Stimulated activated CD4-positive, alpha-beta T cell treated with anti-CD3 and anti-CD28 coated beads, Interleukin-2, amount 100 ng/mL, for 24 hours (primary cell): ENCODE measurements around the gene OPALIN.
A peak's percentile ranks its signal among the peaks of the same experiment; 100 is the strongest.

Source experiments
- DNase-seq, 2 donors: peaks; one replicate each; pipeline ENCODE4 v3.0.0-alpha.2; 2020

The OPALIN gene, protein sequence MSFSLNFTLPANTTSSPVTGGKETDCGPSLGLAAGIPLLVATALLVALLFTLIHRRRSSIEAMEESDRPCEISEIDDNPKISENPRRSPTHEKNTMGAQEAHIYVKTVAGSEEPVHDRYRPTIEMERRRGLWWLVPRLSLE

DNA sequence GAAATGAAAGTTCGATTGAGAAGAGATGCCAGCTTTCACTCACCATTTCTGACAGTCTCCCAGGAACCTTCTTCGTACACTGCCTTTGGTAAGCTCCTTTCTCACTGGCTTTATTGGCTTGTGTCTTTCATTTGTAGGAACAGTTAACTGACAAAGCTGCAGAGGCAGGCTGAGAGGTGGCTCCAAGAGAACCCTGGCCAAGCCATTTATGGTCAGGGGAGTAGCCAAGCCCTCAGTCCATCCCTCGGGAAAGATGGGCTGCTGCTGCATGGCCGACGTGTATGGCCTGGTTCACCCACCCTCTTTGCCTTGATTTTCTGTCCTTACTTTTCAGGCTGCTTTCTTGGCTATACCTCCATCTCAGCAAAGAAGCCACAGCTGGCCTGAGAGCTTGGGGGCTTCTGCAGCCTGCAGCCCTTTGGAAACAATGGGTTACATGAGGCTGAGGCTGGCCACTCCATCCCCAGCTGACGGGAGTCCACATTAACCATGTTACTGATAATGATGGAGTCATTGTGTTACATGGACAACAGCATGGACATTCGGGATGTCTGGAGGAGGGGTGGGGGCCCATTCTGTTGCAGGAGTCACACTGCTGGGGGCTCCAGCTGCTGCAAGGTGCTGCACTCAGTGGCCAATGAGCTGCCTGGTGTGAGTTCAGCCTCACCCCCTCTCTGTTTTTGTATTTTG, at the start of gene OPALIN:
Gene OPALIN, minus strand, starts transcription at position 152 of the 690 bp plus-strand sequence. Its CDS starts 106 bp downstream, at position 46.
- DNase-seq = no peak

DNA sequence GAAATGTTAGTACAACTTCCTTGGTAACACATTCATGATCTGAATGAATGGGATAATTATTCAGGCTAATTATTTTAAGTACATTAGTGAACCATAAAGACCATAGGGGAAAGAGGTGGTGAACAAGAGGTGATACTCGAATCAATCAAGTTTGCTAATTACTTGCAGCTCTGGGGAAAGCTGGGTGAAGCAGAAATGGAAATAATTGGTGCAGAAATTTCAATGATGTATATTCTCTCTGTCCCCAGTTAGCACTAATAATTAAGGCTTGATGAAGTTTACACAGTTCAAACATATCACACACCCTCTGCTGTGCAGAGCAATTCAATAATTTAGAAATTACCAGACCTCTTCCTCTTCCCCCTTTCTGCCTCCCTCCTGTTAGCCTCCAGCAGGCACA, 49.4 kb upstream of the OPALIN start:
- DNase-seq = no peak

DNA sequence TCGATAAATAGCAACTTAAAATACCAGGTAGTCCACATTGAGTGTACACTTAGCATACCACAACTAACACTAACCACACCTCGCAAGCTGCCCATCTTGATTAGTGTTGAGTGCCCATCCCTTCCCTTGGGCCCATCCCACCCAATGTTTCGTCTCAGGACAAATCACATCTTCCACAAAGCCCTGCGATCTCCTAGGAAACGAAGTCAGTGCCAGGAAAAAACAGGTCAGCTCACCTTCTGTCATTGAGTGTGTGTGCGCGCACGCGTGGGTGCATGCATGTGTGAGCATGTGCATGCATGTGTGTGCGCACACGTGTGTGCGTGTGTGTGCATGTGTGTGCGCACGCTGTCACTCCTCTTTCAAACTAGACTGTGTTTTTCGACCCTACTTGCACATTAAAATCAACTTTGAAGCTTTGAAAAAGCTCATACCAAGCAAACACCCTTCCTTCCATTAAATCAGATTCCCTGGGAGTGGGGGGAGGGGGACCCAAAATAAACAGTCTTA, 48.8 kb upstream of the OPALIN start:
- no peak for DNase-seq

DNA sequence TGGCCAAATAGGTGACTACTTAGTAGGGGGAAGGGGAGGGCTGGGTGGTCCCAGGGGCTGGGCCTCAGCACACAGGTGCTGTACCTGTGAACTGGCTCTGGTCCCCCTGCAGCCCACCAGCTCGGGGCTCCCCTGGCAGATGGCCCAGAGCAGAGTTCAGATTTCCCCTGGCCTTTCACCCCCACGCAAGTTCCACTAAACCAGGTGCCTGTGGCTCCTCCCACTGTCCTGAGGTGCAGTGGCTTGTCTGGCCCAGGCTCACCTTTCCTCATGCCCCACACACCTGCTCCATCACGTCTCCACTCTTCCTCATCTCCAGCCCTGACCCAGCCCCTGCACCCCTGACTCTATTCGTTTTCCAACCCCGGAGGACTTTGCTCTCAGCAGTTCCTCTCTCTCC, 47.3 kb upstream of the OPALIN start:
- DNase-seq = no peak

DNA sequence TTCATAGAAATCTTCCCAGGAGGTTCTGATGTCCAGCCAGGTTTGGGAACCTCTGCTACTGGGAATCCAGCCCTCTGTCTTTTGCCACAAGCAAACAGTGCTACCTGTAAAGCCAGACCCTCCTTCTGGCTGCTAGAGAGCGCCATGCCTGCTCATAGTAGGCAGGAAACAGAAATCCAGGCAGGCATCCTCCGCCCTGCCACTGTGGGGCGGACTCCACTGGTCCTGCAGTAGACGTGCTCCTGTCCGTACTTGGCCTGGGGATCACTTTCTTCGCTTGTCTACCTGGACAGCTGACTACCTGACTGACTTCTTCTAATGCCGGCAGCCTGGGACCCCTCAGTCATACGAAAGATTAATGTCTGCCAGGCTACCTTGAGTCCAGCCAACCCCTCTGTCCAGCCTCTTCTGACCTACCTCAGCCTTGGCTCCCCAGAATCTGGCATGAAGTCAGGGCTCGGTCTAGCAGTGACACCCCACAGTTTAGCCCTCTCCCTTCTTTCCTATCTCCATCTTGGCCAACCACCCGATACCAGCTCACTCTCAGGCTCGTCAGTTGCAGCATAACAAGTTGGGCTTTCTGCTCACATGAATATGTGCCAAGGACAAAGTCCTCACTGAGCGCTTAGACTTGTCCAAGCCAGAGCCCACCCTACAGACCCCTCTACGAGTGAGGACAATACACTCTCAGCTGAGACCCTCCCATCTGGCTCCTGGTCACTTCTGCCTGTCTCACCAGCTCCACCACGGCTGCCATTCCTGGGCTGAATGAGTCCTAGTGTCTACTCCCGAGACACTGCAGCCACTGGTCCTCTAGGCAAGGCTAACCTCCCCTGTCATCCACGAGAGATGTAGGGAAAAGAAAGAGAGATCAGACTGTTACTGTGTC, 43.9 kb upstream of the OPALIN start:
- DNase-seq = no peak

DNA sequence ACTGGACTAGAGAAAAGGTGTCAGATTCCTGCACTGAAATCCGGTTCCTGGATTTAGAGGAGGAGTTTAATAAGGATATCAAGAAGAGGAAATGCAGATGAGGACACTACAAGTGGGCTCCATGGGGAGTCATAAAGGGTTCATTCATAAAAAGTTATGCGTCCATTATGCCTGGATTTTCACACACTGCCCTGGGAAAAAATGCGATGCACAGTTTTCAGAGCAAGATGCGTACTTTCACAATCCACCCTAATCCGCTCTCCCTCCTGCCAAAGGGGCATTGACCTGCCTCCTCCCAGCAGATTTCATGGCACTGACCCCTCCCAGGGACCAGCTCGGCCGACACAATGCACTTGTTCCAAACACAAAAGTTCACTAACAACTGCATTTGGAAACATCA, 42.2 kb upstream of the OPALIN start:
- no peak for DNase-seq

DNA sequence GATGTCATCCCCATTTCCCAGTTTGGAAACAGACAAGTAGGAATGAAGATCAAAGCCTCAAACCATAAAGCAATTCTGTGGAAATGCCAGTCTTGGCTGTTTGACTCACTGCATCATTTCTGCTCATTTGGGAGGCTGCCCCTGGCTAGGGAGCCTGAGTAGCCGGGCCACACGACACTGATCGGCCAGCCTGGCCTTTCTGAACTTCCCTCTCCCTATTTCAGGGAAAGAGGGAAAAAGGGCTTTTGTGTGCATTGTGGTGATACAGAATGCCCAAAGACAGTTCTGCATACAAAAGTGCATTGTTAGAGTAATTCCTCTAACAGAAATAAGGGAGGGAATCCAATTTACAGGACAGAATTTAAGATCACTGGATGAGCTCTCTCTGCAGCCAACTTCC, 41.7 kb upstream of the OPALIN start:
- no peak for DNase-seq

DNA sequence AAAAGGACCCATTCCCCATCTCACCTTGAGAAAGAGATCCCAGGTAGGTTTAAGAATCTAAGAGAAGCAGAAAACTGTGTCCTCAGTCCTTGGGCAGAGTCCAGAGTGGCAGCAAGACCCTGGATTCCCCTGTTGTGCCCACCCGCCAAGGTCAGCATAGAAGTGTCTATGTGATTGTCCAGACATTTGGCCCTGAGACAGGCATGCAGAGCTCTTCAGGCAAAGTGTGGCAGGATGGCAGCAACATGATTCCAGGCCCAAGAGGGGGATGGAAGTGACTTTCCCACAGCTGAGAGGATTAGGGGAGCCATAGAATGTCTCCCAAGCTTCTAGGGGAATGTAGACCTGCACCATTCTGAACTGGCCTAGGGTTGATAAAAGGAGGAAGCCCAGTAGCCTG, 39.1 kb upstream of the OPALIN start:
- DNase-seq = no peak

DNA sequence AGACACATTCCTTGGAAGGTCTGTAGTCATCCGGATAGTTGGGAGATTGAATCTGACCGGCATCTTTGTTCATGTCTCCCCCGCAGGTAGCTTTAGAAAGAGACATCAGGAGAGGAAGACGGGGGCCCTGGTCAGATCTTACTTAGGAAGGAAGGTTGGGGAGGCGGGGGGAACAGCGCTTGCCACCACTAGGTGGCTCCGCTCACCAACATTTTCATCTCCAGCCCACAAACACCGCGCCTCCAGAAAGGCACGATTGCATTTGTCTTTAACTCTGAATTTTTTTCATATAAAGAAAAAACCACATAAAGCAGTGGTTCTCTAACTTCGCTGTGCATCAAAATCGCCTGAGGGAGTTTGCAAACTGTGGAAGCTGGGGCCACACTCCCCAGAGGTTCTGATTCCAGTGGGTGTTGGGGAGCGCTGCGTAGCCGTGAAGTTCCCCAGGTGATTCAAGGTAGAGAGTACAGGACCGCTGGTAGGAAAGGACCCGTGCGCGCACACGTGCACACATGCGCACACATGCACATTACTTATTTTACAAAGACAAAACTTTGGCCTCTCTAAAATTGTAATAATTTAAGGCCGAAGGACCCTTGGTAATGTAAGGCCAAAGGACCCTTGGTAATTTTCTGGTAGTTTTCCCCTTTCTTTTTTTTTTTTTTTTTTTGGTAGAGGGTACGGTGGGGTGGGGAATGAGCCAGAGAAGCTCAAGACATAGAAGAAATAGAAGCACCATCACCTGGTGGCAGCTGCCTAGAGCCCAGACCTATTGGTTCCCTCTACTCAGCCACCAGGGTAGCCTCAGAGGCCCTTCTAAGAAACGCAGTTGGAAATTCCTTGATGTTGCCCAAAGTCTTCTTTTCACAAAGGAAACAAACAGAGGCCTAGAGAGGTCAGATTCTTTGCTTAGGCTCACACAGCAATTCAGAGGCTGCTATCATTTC, 37.4 kb upstream of the OPALIN start:
- DNase-seq = peak; percentile 63 to 66

DNA sequence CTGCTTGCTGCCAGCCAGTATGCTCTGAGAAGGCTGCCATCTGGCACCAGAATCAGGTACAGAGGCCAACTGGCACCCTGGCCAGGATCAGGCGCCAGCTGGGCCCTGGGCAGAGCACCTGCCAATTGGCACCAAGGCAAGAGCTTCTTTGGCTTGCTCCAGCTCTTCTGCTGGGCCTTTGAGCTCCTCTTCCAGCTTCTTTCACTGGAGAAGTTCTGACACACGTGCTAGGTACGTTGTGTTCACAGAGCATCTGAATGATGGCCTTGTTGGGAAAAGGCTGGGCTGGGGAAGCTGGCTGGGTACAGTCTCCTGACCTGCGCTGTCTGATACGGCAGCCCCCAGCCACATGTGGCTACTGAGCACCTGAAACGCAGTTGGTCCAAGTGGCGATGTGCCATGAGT, 31.7 kb upstream of the OPALIN start:
- DNase-seq = no peak

DNA sequence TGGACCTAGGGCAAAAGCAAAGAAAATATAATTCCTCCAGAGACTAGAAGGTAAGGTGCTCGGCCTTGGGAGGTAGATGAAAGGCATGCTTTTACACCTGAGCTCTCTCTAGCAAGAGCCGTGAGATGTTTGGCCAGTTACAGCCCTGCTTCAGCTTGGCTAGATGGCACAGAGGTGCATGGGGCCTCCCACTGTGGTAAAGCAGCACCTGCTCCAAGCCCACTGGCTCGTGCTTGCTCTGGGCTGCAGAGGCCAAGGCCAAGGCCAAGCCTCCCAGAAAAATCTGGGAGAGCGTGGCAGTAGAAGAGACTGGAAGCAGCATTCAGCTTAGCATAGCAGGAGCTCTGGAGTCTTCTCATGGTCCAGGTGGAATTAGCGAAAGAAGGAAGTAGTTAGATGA, 31.0 kb upstream of the OPALIN start:
- no peak for DNase-seq

DNA sequence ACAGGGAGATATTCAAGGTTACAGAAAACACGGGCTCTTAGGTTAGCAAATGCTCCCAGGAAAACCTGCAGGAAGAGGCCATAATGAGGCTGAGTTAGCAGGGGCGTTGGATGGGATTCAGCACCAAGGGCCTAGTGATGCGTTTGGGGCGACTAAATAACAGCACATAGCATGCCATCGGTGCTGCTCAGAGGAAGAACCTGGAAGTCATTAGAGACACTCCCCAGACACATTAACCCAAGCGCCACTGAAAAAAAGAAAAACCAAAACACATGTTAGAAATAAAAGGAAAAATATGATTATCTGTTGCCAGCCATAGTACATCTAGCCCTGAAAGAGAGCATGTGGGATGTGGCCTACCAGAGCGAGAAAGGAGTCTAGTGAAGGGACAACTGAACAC, 28.8 kb upstream of the OPALIN start:
- no peak for DNase-seq

DNA sequence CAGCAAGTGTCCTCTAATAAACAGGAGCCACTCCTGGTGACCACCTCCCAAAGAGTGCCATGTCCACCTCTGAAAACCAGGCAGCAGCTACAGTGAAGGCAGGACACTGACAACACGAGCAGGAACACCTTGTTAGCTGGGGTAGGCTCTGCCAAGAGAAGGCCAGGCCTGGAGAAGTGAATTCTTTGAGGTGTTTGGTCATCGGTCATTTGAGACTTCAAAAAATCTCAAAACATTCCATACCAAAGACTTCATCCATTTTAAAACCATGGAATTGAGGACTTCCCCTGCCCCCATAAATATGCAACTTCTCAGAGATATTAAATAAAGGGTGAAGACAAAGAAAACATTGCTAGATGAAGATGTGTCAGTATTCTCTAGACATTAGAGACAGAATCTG, 28.4 kb upstream of the OPALIN start:
- DNase-seq = no peak

DNA sequence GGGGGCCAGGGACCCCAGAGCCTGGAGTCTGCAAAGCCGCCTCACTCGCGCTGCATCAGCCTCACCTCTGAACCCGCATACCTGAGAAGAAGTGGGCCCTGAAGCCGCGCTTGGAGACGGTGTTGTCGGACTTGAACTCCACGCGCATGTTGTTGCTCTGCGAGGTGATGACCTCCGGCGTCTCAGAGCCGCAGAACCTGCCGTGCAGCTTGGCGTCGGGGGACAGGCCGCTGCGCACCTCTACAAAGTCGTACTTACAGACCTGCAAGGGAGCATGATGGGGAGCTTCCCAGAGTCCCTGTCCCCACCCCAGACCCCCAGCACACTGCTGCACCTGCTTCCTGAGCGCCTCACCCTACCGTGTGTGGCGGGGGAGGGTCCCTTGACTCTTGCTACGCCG, 25.7 kb upstream of the OPALIN start:
- DNase-seq = no peak

DNA sequence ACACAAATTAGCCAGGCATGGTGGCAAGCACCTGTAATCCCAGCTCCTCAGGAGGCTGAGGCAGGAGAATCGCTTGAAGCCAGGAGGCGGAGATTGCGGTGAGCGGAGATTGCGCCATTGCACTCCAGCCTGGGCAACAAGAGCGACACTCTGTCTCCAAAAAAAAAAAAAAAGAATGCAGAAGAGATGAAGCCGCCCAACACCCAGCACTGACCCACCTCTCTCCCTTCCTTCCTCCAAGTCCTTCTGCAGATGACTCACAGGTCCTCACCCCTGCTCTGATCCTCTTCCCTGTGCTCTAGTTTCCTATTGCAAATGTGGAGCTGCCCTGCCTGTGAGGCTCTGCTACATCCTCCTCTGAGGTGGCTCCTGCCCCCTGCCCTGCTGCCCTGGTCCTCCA, 22.0 kb upstream of the OPALIN start:
- DNase-seq = no peak

DNA sequence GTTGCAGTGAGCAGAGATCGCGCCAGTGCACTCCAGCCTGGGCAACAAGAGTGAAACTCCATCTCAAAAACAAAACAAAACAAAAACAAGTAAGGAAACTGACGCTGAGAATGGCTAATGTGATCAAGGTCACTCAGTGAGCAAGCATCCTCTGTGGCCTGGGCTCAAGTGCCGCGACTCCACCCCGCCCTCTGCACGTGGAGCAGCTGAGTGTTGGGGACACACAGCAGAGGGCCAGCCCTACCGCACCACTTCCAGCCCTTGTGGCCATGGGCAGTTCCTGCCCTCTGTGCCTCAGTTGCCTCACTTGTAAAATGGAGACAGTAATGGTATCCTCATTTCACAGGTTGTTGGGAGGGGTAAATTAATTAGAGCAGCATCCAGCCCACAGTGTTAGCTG, 21.0 kb upstream of the OPALIN start:
- no peak for DNase-seq

DNA sequence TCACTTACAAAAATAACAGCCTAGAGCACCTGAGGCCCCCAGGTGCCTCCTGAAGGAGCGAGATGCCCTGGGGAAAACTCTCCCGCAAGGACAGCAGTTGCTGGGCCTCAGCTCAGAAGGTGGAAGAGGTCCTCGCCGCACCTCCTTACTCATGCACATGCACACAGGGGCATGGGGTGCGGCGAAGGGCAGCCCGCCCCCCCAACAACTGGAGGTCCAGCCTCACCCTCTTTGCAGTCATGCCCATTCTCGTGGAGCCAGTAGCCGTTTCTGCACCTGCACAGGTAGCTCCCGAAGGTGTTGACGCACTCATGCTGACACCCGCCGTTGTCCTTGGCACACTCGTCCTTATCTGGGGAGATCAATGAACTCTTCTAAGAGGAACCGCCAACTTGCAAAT, 19.9 kb upstream of the OPALIN start:
- no peak for DNase-seq

DNA sequence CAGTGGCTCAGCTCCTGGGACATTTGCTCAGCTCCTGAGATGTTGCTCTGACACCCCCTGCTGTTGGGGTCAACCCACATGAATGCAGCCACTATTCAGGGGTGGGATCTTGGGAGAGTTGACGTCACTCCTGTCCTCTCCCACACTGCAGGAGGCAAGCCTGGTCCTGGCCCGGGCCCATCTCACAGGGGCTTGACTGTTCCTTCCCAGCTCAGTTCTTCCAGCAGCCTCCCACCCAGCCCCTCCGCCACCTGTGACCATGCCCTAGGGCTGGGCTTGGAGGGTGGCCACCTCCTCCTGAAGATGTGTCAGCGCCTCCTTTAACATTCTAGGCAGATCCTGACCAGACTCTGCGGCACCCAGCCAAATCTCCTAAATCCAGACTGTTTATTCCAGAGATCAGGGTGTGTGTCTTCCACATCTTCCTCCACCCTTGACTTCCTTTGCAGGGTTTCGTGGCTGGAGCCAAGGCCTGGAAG, 19.1 kb upstream of the OPALIN start:
- DNase-seq = no peak

DNA sequence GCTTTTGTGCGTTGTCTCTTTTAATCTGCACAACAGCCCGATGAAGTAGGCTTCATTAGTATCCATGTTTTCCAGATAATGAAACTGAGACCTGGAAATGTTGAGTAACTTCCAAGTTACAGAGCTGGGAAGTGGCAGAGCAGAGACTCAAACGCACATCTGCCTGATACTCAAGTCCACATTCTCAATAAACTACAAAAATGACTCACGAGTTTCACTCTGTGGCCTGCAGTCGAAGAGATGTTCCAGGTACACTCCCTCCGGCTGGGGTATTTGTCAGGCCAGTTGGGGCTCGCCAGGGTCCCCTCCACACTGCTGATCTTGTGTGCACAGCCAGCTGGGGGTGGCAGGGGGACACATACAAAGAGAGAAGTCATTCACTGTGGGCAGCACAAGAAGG, 17.7 kb upstream of the OPALIN start:
- DNase-seq = no peak

DNA sequence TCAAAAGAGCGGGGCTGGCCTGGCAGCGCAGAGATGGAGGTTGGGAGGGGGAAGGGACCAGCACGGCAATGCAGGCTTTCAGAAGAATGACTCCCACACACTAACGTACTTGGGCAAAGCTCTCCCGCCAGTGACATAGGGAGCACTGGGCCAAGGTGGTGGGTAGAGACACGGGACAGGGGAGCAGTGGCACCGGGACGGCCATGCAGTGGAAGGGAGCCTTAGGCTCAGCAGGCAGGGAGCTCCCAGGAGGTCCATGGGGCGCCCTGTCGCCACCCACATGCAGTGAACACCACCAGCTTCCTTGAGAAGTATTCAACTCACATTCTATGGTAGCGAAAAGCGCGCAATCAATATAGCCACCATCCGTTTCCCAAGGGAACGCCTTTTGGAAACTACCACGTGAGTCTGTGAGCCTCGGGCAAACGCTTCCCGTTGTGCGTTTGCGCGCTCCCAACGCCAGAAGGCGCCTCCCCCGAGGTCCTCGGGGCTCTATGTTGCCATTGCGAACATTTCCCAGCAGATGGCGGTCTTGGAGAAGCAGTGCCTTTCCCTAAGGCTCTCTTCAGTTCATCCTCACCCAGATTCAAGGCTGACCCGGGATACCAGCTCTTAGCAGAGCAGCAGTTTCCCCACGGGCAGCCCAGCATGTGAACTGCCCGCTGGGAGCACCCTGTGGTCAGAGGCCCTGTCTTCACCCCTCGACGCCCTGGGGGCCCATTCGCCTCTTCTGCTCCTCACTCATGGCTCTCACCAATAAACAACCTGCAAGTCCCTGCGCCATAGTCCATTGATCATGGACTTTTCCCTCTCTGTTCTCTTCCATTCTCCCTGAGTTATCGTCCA, 16.4 kb upstream of the OPALIN start:
- DNase-seq = peak; percentile 81 to 83

DNA sequence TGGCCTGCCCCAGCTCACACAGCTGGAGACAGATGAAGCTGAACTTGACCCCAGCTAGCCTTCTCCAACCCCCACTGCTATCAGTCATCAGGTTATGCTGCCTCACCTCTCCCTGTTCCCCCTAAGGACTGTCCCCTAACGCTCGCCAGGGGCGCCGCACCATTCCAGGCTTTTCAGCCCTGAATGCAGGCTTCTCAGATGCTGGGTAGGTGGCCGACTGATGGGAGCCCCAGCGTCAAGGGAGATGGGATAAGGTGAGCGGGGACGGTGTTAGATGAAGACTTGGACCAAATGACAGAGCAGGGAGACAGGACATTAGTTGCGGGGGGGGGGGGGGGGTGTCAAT, 15.8 kb upstream of the OPALIN start:
- DNase-seq = peak in 1 of 2 donors; percentile 4

DNA sequence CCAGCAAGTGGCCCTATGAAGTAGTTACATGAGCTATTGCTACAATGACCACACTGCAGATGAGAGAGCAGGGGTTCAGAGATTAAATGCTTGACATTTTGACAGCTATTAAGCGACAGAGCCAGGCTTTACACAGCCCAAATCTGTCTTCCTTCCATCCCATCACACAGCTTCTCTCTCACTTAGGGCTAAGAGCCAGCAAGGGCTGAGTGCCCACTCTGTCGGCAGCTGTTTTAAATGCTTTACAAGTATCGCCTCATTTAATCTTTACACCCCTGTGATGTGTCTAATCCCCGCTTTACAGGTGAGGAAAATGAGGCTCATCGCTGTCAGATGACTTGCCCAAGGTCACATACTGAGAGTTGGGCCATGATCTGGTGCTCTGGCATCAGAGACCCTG, 15.2 kb upstream of the OPALIN start:
- no peak for DNase-seq
